ENCODE measurements around the gene EVL.
"Not testable (repeated sequence)": the region's sequence is repeated elsewhere in the genome, so short reads cannot be mapped to it uniquely, and the experiment has no call there.

The EVL gene

DNA sequence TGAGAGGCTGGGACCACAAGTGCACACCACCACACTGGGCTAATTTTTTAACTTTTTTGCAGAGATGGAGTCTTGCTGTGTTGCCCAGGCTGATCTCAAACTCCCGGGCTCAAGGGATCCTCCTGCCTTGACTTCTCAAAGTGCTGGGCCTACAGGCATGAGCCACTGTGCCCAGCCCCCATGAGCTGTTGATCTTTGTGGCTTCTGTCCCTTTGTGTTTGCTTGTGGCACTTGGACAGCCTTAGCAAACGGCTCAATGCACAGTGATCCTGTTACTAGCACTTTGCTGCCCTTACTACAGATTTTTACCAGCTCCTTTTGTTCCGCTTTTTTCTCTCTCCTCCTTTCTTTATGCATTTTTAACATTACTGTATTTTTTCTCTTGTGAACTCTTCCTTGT lies 25.3 kb upstream of the EVL start:
- DNase-seq = peak; percentile 34

DNA sequence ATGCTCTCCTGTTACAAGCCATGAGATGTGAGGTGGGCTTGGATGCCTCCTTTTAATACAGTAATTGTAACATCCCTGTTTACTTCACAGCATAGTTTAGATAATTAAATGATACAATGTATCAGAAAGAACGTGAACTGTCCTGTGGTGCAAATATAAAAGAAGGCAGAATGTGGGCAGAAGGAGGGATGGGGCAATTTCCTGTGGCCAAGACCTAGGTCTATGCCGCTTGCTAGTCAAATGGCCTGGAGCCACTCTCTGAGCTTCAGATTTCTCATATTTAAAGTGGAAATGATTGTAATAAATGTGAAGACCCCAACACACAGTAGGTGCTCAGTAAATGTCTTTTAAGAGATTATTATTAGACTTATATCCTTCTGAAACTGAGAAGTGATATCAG lies 24.0 kb upstream of the EVL start:
- DNase-seq = peak; percentile 62

DNA sequence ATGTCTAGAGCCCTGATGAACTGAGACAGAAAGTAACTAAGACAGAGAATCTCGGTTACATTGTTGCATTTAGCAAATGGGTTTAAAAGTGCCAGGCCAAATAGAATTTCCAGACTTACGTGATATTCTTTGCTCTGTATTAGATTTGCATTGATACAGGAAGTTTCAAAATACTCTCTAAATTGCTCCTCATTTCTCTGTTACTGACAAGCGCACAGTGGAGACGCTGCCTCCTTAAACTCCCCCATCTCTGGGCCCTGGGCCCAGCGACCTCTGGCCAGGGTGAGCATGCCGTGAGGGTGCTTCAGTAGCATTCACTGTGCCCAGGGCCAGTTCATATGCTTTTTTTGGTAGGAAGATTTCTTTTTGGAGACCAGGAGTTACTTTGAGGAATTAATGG lies 22.9 kb upstream of the EVL start:
- peak; percentile 14 for DNase-seq

GRCh38 chr14:100045642-100046344 lies 19.4 kb upstream of the EVL start:
- DNase-seq = no peak

DNA sequence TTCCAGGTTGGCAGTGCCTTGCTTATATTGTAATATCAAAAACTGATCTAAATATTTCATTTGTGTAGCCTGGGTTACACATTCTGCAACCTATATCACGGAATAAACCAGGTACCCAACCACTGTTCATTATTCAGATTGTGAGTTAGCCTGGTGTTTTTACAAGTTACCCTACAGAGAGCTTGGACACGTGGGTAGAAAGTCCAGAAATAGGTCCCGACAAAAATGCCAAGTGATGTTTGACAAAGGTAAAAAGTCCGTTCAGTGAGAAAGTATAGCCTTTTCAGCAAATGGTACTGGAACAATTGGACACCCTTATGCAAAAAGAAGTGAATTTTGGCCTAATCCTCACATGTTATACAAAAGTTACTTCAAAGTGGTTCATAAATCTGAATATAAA lies 17.6 kb upstream of the EVL start:
- DNase-seq = no peak

DNA sequence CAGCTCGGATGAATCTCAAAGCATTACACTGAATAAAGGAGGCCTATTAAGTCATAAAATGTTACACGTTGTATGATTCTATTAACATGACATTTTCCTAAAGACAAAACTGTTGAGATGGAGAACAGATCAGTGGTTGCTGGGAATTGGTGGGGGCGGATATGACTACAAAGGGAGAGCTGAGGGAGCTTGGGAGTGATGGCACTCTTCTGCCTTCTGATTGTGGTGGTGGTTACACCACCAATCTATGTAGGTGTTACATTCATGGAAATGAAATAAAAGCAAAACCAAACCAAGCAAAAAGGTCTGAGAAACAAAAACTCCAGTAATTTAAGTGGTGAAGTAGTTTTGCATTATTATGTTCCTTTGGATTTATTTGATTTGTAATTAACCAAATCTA lies 16.4 kb upstream of the EVL start:
- DNase-seq = no peak

- no peak for DNase-seq
Measured at GRCh38 chr14:100049220-100049619, 16.0 kb upstream of the EVL start.

DNA sequence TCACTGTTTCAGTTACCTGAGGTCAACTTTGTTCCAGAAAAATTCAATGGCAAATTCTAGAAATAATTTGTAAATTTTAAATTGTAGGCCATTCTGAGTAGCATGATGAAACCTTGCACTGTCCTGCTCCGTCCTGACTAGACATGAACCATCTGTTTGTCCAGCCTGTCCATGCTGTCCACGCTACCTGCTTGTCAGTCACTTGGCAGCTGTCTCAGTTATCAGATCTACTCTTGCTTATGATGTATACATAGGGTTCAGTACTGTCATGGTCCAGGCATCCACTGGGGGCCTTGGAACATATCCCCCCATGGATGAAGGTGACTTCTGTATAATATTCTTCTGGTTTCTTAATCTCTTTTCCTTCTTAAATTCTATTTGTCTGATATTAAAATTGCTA lies 14.1 kb upstream of the EVL start:
- no peak for DNase-seq

DNA sequence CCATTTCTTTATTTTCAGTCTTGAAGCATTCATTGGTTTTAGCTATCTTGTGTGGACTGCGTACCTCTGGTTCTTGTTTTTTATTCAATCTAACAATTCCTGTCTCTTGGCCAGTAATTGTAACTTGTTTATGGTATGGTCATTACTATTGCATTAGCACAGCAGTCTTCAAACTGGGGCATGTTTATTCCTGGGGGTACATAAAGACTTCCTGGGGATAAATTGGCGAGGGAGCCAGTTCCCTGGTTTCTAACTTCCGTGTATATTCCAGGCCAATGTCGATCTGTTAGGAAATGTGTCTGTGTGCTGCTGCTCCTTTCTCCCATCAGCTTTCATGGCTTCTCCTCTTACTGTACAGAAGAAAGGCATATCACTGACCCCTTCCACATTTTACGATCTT lies 13.7 kb upstream of the EVL start:
- DNase-seq = no peak

DNA sequence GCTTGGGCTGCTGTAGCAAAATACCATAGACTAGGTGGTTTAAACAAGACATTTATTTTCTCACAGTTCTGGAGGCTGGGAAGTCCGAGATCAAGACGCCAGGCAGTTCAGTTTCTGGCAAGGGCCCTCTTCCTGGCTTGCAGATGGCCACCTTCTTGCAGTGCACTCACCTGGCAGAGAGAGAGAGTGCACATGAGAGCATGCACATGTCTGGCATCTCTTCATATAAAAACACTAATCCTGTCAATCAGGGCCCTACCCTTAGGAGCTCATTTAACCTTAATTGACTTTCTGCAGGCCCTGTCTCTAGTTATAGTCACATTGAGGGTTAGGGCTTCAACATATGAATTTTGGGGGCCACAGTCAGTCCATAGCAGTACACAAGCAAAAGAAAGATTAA lies 12.4 kb upstream of the EVL start:
- no peak for DNase-seq

GRCh38 chr14:100054316-100055075 lies 10.7 kb upstream of the EVL start:
- DNase-seq = peak; percentile 15

DNA sequence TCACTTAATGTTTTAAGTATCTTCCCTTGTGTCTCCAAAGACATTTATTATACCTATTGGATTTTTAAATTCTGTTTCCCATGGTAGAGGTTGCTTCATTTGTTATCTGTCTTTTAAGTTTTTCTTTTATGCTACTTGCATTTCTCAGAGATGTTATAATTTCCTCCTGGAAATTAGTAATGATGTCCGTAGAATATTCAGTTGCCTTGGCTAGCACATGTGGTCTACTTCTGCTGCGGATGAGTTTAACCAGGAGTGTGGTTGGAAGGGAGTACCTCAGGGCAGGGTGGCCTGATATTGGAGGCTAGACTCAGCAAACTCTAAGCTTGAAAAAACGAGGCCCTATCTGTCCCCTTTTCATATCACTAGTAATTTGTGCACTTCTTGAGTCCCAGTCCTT lies 8.8 kb upstream of the EVL start:
- DNase-seq = no peak

DNA sequence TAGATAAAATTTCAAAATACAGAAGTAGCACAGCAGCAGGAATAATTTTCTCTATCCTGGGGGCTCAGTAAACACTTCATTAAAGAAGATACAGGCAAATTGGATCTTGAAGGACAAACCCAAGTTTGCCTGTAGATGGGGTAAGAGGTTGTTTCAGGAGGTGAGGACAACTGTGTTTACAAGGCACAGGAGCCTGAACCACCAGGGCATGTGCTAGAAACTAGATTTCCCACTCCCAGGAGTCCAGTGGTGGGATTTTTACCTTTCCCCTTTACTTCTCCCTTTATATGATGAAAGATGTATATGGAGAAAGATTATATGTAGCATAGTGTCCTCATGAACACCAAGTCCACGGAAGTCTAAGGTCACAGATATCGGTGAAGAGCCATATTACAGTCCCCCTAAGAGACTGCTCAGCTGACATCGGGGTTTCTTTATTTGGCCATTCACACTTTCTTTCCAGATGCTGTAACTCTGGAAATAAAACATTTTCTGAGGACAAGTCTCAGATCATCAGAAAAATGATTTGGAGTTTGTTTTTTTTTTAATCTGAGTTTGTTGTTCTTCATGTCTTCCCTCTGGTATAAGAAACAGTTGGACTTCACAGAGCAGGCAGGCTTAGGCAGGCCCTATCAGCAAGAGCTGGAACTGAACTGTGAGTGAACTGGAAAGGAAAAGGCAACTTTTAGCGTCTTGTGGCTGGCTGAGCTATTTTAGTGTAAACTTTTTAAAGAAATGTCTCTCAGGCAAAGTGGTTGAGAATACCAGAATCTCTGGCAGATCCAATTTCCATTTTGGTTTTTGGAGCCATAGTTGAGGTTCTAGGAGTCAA lies 8.0 kb upstream of the EVL start:
- DNase-seq = peak; percentile 44

- no peak for DNase-seq
Measured at GRCh38 chr14:100058777-100059437, 6.3 kb upstream of the EVL start.

DNA sequence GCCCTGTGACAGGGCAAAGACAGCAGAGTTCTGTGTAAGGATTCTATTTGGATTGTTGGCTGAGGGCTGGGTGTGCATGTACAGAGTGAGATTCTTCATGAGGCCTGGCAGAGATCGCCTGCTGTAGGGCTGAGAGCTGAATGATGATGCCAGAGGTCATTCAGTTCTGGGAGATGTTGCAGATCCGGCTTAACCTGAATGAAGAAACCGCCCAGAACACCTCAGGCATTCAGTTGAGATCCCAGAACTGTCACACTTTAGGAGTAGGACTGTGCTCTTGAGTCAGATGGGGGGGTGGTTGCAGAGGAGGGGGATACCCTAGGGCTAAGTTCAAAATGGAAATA lies 5.8 kb upstream of the EVL start:
- no peak for DNase-seq

DNA sequence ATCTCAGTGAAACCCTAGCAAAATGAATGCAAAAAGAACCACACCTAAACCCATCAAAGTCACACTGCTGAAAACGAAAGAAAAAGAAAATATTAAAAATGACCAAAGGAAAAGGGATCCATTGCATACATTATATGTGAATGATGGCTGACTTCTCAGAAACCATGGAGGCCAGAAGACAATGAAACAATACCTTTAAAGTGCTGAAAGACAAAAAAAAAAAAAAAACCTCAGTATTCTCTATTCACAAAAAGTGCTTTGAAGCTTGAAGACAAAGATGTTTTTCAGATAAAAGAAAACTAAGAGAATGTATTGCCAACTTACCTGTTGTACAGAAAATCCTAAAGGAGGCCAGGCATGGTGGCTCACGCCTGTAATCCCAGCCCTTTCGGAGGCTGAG lies 4.5 kb upstream of the EVL start:
- no peak for DNase-seq

- DNase-seq = no peak
Measured at GRCh38 chr14:100062590-100062989, 2.6 kb upstream of the EVL start.

DNA sequence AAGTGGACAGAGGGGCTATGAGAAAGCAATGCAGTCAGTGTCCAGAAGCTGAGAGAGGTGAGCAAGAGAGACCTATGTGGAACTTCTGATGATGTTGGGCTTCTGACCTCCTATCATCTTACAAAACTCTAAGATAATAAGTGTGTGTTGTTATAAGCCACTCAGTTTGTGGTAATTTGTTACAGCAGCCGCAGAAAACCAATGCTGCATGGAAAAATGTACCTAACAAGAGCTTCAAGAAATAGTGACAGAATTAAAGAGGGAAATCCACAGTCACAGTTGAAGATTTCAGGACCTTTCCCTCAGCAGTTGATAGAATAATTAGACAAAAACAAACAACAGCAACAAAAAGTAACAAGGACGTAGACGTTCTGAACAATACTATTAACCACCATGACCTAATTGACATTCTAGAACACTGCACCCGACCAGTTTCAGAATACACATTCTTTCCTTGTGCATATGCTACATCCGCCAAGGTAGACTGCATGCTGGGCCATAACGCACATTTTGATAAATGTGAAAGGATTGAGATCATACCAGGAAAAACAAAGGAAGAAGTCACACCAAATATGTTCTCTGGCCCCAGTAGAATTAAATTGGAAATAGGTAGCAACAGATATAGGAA lies 1.8 kb upstream of the EVL start:
- DNase-seq = no peak

DNA sequence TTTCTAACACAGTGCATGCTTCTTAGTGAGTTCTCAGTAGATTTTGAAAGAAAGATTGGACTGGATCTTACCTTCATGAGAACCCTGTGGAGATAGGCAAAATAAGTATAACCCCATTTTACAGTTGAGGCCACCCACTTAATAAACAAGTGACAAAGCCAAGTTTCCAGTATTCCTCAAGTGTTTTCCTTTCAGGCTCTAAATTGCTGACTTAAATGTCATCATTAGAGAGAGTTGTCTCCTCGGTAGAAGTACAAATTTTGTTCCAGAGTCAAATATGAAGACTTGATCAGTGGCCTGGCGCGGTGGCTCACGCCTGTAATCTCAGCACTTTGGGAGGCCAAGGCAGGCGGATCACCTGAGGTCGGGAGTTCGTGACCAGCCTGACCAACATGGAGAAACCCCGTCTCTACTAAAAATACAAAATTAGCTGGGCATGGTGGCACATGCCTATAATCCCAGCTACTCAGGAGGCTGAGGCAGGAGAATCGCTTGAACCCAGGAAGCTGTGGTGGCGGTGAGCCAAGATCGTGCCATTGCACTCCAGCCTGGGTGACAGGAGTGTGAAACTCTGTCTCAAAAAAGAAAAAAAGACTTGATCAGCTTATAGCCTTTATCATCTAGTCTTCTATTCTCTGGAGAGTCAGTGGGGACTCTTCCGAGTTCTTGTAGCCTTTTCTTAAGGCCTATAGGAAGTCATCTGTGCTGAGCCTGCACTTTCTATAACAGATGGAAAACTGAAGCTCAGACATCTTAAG lies 708 bp upstream of the EVL start:
- not testable (repeated sequence) for DNase-seq

- peak; percentile 81 for DNase-seq
Measured at GRCh38 chr14:100065942-100066574, 836 bp downstream of the EVL start.

DNA sequence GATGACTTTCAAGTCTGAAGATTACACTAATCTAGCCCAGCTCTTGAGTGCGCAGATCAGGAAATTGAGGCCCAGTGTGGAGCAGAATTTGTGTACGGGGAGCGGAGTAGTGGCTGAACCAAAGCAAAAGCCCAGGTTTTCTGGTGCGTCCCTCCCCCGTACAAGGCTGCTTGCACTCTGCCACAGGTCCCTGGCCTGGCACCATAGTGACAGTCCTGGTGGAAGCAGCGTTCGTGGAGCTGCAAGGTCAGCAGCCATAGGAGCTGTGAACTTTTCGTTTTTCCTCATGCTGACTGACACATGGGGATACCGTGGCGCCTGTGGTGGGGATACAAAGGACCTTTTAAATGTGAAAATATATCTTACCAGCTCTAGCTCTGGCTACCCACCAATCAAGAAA lies 1.7 kb downstream of the EVL start:
- no peak for DNase-seq

- DNase-seq = no peak
Measured at GRCh38 chr14:100067481-100067880, 2.3 kb downstream of the EVL start.

All from MV-4-11 (cell line).